Measurements from ENCODE around the gene B4GALNT4.
"Not testable (repeated sequence)": the region's sequence is repeated elsewhere in the genome, so short reads cannot be mapped to it uniquely, and the experiment has no call there.

The B4GALNT4 gene

GRCh38 chr11:357582-357981 lies 11.7 kb upstream of the B4GALNT4 start:
- DNase-seq (ENCODE audit: low read depth in 2 of 2, low spot score in 1 of 2) = no peak

GRCh38 chr11:358129-358800 lies 11.0 kb upstream of the B4GALNT4 start:
- DNase-seq (ENCODE audit: low read depth in 2 of 2, low spot score in 1 of 2) = no peak

- DNase-seq (ENCODE audit: low read depth in 2 of 2, low spot score in 1 of 2) = no peak
These were observed 10.1 kb upstream of the B4GALNT4 start for GRCh38 chr11:359181-359714.

GRCh38 chr11:360326-361280 lies 8.7 kb upstream of the B4GALNT4 start:
- no peak for DNase-seq (ENCODE audit: low read depth in 2 of 2, low spot score in 1 of 2)

GRCh38 chr11:362642-363442 lies 6.5 kb upstream of the B4GALNT4 start:
- DNase-seq (ENCODE audit: low read depth in 2 of 2, low spot score in 1 of 2) = no peak

- DNase-seq (ENCODE audit: low read depth in 2 of 2, low spot score in 1 of 2) = not testable (repeated sequence)
These were observed 5.9 kb upstream of the B4GALNT4 start for GRCh38 chr11:363443-363805.

GRCh38 chr11:363948-364761 lies 5.1 kb upstream of the B4GALNT4 start:
- peak; percentile 29 to 31 for DNase-seq (ENCODE audit: low read depth in 2 of 2, low spot score in 1 of 2)

GRCh38 chr11:364991-365725 lies 4.1 kb upstream of the B4GALNT4 start:
- DNase-seq (ENCODE audit: low read depth in 2 of 2, low spot score in 1 of 2) = no peak

GRCh38 chr11:365831-366230 lies 3.5 kb upstream of the B4GALNT4 start:
- no peak for DNase-seq (ENCODE audit: low read depth in 2 of 2, low spot score in 1 of 2)

GRCh38 chr11:367956-368413 lies 1.3 kb upstream of the B4GALNT4 start:
- DNase-seq (ENCODE audit: low read depth in 2 of 2, low spot score in 1 of 2) = no peak

- no peak for DNase-seq (ENCODE audit: low read depth in 2 of 2, low spot score in 1 of 2)
These were observed 624 bp upstream of the B4GALNT4 start for GRCh38 chr11:368414-369335.

GRCh38 chr11:370070-370941 lies 1.0 kb downstream of the B4GALNT4 start:
- no peak for DNase-seq (ENCODE audit: low read depth in 2 of 2, low spot score in 1 of 2)

GRCh38 chr11:371051-371450 lies 1.8 kb downstream of the B4GALNT4 start:
- no peak for DNase-seq (ENCODE audit: low read depth in 2 of 2, low spot score in 1 of 2)

GRCh38 chr11:371716-372590 lies 2.7 kb downstream of the B4GALNT4 start:
- no peak for DNase-seq (ENCODE audit: low read depth in 2 of 2, low spot score in 1 of 2)

- no peak for DNase-seq (ENCODE audit: low read depth in 2 of 2, low spot score in 1 of 2)
These were observed 3.8 kb downstream of the B4GALNT4 start for GRCh38 chr11:372809-373715.
